HuH-7 (cell line): ENCODE results near the gene IGF2BP1.
"Not testable (repeated sequence)": the region's sequence is repeated elsewhere in the genome, so short reads cannot be mapped to it uniquely, and the experiment has no call there.

Experiments
- DNase-seq: peaks from one replicate; pipeline ENCODE4 v3.0.0; 2011; ENCODE audit warnings: low spot score

The IGF2BP1 gene

GRCh38 chr17:49054342-49055092 is 57.3 kb downstream of the IGF2BP1 start:
- DNase-seq, result no peak

- no peak for DNase-seq
Measured at GRCh38 chr17:49055181-49055927, 58.2 kb downstream of the IGF2BP1 start.

- DNase-seq, result no peak
Measured at GRCh38 chr17:49061524-49061943, 64.3 kb downstream of the IGF2BP1 start.

GRCh38 chr17:49063652-49064051 is 66.5 kb downstream of the IGF2BP1 start:
- DNase-seq, result no peak

- no peak for DNase-seq
Measured at GRCh38 chr17:49067163-49067562, 70.0 kb downstream of the IGF2BP1 start.

- DNase-seq, result no peak
Measured at GRCh38 chr17:49069585-49070273, 72.5 kb downstream of the IGF2BP1 start.

- no peak for DNase-seq
Measured at GRCh38 chr17:49071106-49071505, 73.9 kb downstream of the IGF2BP1 start.

- DNase-seq, result no peak
Measured at GRCh38 chr17:49074851-49075540, 77.8 kb downstream of the IGF2BP1 start.

GRCh38 chr17:49076573-49077384 is 79.6 kb downstream of the IGF2BP1 start:
- no peak for DNase-seq

- no peak for DNase-seq
Measured at GRCh38 chr17:49078248-49078647, 81.1 kb downstream of the IGF2BP1 start.

- no peak for DNase-seq
Measured at GRCh38 chr17:49079840-49080663, 82.9 kb downstream of the IGF2BP1 start.

GRCh38 chr17:49082231-49082630 is 85.0 kb downstream of the IGF2BP1 start:
- no peak for DNase-seq

GRCh38 chr17:49085046-49085445 is 87.9 kb downstream of the IGF2BP1 start:
- DNase-seq, result not testable (repeated sequence)

- DNase-seq, result no peak
Measured at GRCh38 chr17:49085565-49086315, 88.6 kb downstream of the IGF2BP1 start.

- DNase-seq, result no peak
Measured at GRCh38 chr17:49086316-49086605, 89.1 kb downstream of the IGF2BP1 start.

GRCh38 chr17:49086649-49087048 is 89.5 kb downstream of the IGF2BP1 start:
- DNase-seq, result no peak

- DNase-seq, result no peak
Measured at GRCh38 chr17:49089094-49089493, 91.9 kb downstream of the IGF2BP1 start.

- DNase-seq, result no peak
Measured at GRCh38 chr17:49090878-49091594, 93.9 kb downstream of the IGF2BP1 start.

GRCh38 chr17:49093131-49093530 is 95.9 kb downstream of the IGF2BP1 start:
- no peak for DNase-seq
